HCT116 (cell line): ENCODE data around the gene LALBA. TPM values are rescaled to one million over a fixed set of nuclear protein-coding genes. Genes with fewer than 3 reads are reported as not detected.

Source experiments
- ATAC-seq: fragments of 200-7000 bp; cut with Tn5 transposase; 2 replicates; pipeline ENCODE4 v1.9.1; 2020; ENCODE audit warnings: mild to moderate bottlenecking, moderate library complexity
- BruUV-seq: library from RNA; stranded (reverse); fragments of 400-500 nt; replicated peaks from 2 replicates; lab custom pipeline; 2021; lab: Mats Ljungman, UMichigan
- CTCF ChIA-PET: fragments of 300-600 bp; sonication (Branson Sonifier 250); formaldehyde crosslinking; loops from one replicate; lab custom pipeline; 2021; ENCODE audit warnings: antibody characterized with exemption; lab: Charles Lee
- POLR2A ChIA-PET: fragments of 300-600, 350-600 bp; sonication (Branson Sonifier 250); formaldehyde crosslinking; loops from one replicate; lab custom pipeline; 2021; ENCODE audit warnings: antibody characterized with exemption; lab: Charles Lee
- RAD21 ChIA-PET, 2 experiments: fragments of 300-600 bp; sonication (Branson Sonifier 250); formaldehyde crosslinking; loops; one replicate each; lab custom pipeline; 2023; ENCODE audit warnings: low total read pairs in 2 of 2; ENCODE audit not compliant: uncharacterized antibody in 2 of 2, unreplicated experiment in 2 of 2, low non-redundant PET in 1 of 2; lab: Charles Lee
- DNase-seq: peaks from one replicate; pipeline ENCODE4 v3.0.0-alpha.2; 2010; ENCODE audit warnings: low read depth, low spot score
- H2AFZ ChIP-seq: fragments of 200-600 bp; shearing (Covaris generic), sonication (generic); 2 replicates; pipeline ENCODE4 v1.6.1; 2017; ENCODE audit warnings: low read depth, mixed run types, mixed read lengths, antibody characterized with exemption, low read length; ENCODE audit not compliant: poor library complexity, severe bottlenecking
- H3K27ac ChIP-seq: 2 replicates; pipeline ENCODE4 v1.5.1; 2012; ENCODE audit warnings: low read depth, low read length
- H3K27me3 ChIP-seq: fragments of 200-600 bp; sonication (generic); 2 replicates; pipeline ENCODE4 v1.6.1; 2016; ENCODE audit warnings: mixed run types, low read length, mixed read lengths; ENCODE audit not compliant: insufficient read depth
- H3K36me3 ChIP-seq, 2 experiments: fragments of 200-500 bp in 1 of 2; fragments of 200-600 bp in 1 of 2; sonication (Bioruptor generic) in 1 of 2; sonication (generic) in 1 of 2; 2 replicates each; pipeline versions ENCODE4 v1.5.1 to v1.6.1; 2014 to 2016; ENCODE audit warnings: low read length in 2 of 2, inconsistent platforms in 1 of 2, mixed read lengths in 1 of 2, mixed run types in 1 of 2; ENCODE audit not compliant: insufficient read depth in 2 of 2, control insufficient read depth in 1 of 2
- H3K4me1 ChIP-seq, 2 experiments: fragments of 200-600 bp in 1 of 2; sonication (generic) in 1 of 2; 2 replicates each; pipeline versions ENCODE4 v1.5.1 to v1.6.1; 2012 to 2017; ENCODE audit warnings: low read length in 2 of 2, inconsistent platforms in 1 of 2, mild to moderate bottlenecking in 1 of 2, mixed read lengths in 1 of 2, mixed run types in 1 of 2, moderate library complexity in 1 of 2; ENCODE audit not compliant: insufficient read depth in 2 of 2, control insufficient read depth in 1 of 2
- H3K4me2 ChIP-seq: fragments of 200-600 bp; sonication (generic); 2 replicates; pipeline ENCODE4 v1.6.1; 2017; ENCODE audit warnings: mixed run types, low read length, mixed read lengths
- H3K4me3 ChIP-seq, 2 experiments: fragments of 200-600 bp in 1 of 2; sonication (generic) in 1 of 2; replicated peaks in 1 of 2; 2 replicates each; pipeline ENCODE4 v1.5.1; 2011 to 2016; ENCODE audit warnings: low read length in 2 of 2, control low read depth in 1 of 2, low read depth in 1 of 2, mild to moderate bottlenecking in 1 of 2, mixed read lengths in 1 of 2, mixed run types in 1 of 2
- H3K79me2 ChIP-seq: fragments of 200-600 bp; sonication (generic); 2 replicates; pipeline ENCODE4 v1.6.1; 2017; ENCODE audit warnings: mild to moderate bottlenecking, mixed run types, low read length, moderate library complexity, mixed read lengths; ENCODE audit not compliant: insufficient read depth
- H3K9ac ChIP-seq: fragments of 200-600 bp; sonication (generic); 2 replicates; pipeline ENCODE4 v1.6.1; 2016; ENCODE audit warnings: low read length, mixed read lengths
- H3K9me2 ChIP-seq: fragments of 200-600 bp; sonication (generic), shearing (Covaris generic); 2 replicates; pipeline ENCODE4 v1.6.1; 2017; ENCODE audit warnings: mixed run types, mild to moderate bottlenecking, moderate library complexity; ENCODE audit not compliant: insufficient read depth
- H3K9me3 ChIP-seq, 2 experiments: fragments of 200-500 bp in 1 of 2; fragments of 200-600 bp in 1 of 2; sonication (Bioruptor generic) in 1 of 2; sonication (generic) in 1 of 2; 2 replicates each; pipeline ENCODE4 v1.6.1; 2014 to 2017; ENCODE audit warnings: low read length in 2 of 2, mixed read lengths in 2 of 2, inconsistent platforms in 1 of 2, low read depth in 1 of 2, mild to moderate bottlenecking in 1 of 2, mixed run types in 1 of 2, moderate library complexity in 1 of 2; ENCODE audit not compliant: control insufficient read depth in 1 of 2, insufficient read depth in 1 of 2
- H4K20me1 ChIP-seq: fragments of 200-600 bp; sonication (generic), shearing (Covaris generic); 2 replicates; pipeline ENCODE4 v1.6.1; 2017; ENCODE audit warnings: mixed run types, mild to moderate bottlenecking, moderate library complexity; ENCODE audit not compliant: insufficient read depth
- ATF3 ChIP-seq: IDR thresholded peaks from 2 replicates; pipeline ENCODE4 v1.6.1; 2012
- CBX3 ChIP-seq: IDR thresholded peaks from 2 replicates; pipeline ENCODE4 v1.6.1; 2012; ENCODE audit warnings: low read depth
- CEBPB ChIP-seq: IDR thresholded peaks from 2 replicates; pipeline ENCODE4 v1.6.1; 2012; ENCODE audit warnings: low read depth
- EGR1 ChIP-seq: IDR thresholded peaks from 2 replicates; pipeline ENCODE4 v1.6.1; 2012; ENCODE audit warnings: low read depth
- ELF1 ChIP-seq: IDR thresholded peaks from 2 replicates; pipeline ENCODE4 v1.6.1; 2012; ENCODE audit warnings: low read depth, borderline replicate concordance
- EZH2 ChIP-seq: fragments of 200-600 bp; sonication (generic); IDR thresholded peaks from 2 replicates; pipeline ENCODE4 v1.6.1; 2017; ENCODE audit warnings: antibody characterized with exemption, mixed run types
- EZH2phosphoT487 ChIP-seq: fragments of 200-600 bp; IDR thresholded peaks from 2 replicates; pipeline ENCODE4 v1.6.1; 2018; ENCODE audit warnings: antibody characterized with exemption, borderline replicate concordance
- FOSL1 ChIP-seq: IDR thresholded peaks from 2 replicates; pipeline ENCODE4 v1.6.1; 2012; ENCODE audit warnings: low read depth
- MAX ChIP-seq: IDR thresholded peaks from 2 replicates; pipeline ENCODE4 v1.6.1; 2012
- POLR2AphosphoS5 ChIP-seq: IDR thresholded peaks from 2 replicates; pipeline ENCODE4 v1.6.1; 2011; ENCODE audit warnings: mild to moderate bottlenecking, low read depth, low read length, moderate library complexity
- RAD21 ChIP-seq: IDR thresholded peaks from 2 replicates; pipeline ENCODE4 v1.6.1; 2012; ENCODE audit warnings: low read depth, mild to moderate bottlenecking
- REST ChIP-seq: IDR thresholded peaks from 2 replicates; pipeline ENCODE4 v1.6.1; 2012; ENCODE audit warnings: low read depth
- SIN3A ChIP-seq: IDR thresholded peaks from 2 replicates; pipeline ENCODE4 v1.6.1; 2012; ENCODE audit warnings: low read depth
- SP1 ChIP-seq: IDR thresholded peaks from 2 replicates; pipeline ENCODE4 v1.6.1; 2012; ENCODE audit warnings: low read depth
- TCF7L2 ChIP-seq: IDR thresholded peaks from 2 replicates; pipeline ENCODE4 v1.7.0; 2011; ENCODE audit warnings: borderline replicate concordance, inconsistent platforms; ENCODE audit not compliant: insufficient read depth, insufficient read length; ENCODE audit errors: extremely low read depth
- YY1 ChIP-seq: IDR thresholded peaks from 2 replicates; pipeline ENCODE4 v1.6.1; 2011; ENCODE audit warnings: low read length, low read depth, moderate library complexity, mild to moderate bottlenecking; ENCODE audit not compliant: insufficient replicate concordance; ENCODE audit errors: extremely low read depth
- ZFX ChIP-seq: fragments of 450-650 bp; IDR thresholded peaks from 2 replicates; pipeline ENCODE4 v1.6.1; 2017
- ZNF274 ChIP-seq: fragments of 200-500 bp; sonication (Bioruptor generic); IDR thresholded peaks from 2 replicates; pipeline ENCODE4 v1.6.1; 2014; ENCODE audit warnings: mild to moderate bottlenecking, low read depth, low read length, inconsistent platforms
- intact Hi-C: fragments of 100-400 bp; cut with micrococcal nuclease; formaldehyde crosslinking; loops from 2 replicates; pipeline ENCODE4 v1.10.0; 2022
- total RNA-seq: library from RNA; stranded (reverse); gene quantifications from one replicate; pipeline ENCODE4 v1.2.1, GENCODE V29; 2021; ENCODE audit not compliant: unreplicated experiment

The LALBA gene
- total RNA-seq, 1 experiment from 2014 or later = not detected

- TF ChIP-seq MAX (no peak), CEBPB (no peak)
- TF ChIP-seq, all 23 proteins: peak for 0
Observed at GRCh38 chr12:48567731-48568130, 2.1 kb downstream of the LALBA start (continued).

- CTCF ChIA-PET = no interaction called here
- DNase-seq (no peak), ATAC-seq (no peak)
- POLR2A ChIA-PET = no interaction called here
- H3K27ac ChIP-seq = no peak overlapping the region
- no peaks in the 10 kb centered on the region for H3K9me2 ChIP-seq
- no peaks in the 10 kb centered on the region for H3K9me3 ChIP-seq
- RAD21 ChIA-PET = no interaction called here
- TF ChIP-seq ELF1 (no peak), SP1 (no peak), TCF7L2 (no peak), SIN3A (no peak), FOSL1 (no peak), MAX (no peak), EGR1 (no peak)
- intact Hi-C loops = no loop called here
- no peak overlapping the region for H2AFZ ChIP-seq
- H4K20me1 ChIP-seq = no peaks in the 10 kb centered on the region
- H3K4me3 ChIP-seq = no peak overlapping the region
- 0 out of 2 replicates have a peak, but pooled peaks cover 7% of the 10 kb centered on the region for H3K27me3 ChIP-seq
- no peak overlapping the region for H3K9ac ChIP-seq
- H3K4me1 ChIP-seq = no peaks in the 10 kb centered on the region
- no peaks in the 10 kb centered on the region for H3K36me3 ChIP-seq
- no TSS peak for BruUV-seq
- no peaks in the 10 kb centered on the region for H3K79me2 ChIP-seq
- no peak overlapping the region for H3K4me2 ChIP-seq
Observed at GRCh38 chr12:48557919-48558318, 11.9 kb downstream of the LALBA start.

- no peak overlapping the region for H2AFZ ChIP-seq
- POLR2A ChIA-PET = no interaction called here
- H3K4me3 ChIP-seq = no peak overlapping the region
- DNase-seq = no peak
- BruUV-seq = no TSS peak
- H3K27ac ChIP-seq = no peak overlapping the region
- no peaks in the 10 kb centered on the region for H3K79me2 ChIP-seq
- TF ChIP-seq CEBPB (no peak), EZH2 (no peak), CBX3 (no peak), POLR2AphosphoS5 (no peak), RAD21 (no peak), ZNF274 (no peak), ATF3 (no peak), ZFX (no peak), YY1 (no peak), EZH2phosphoT487 (no peak), REST (no peak)
- no peak overlapping the region for H3K4me2 ChIP-seq
- no peaks in the 10 kb centered on the region for H3K27me3 ChIP-seq
- no peak for ATAC-seq
- no peaks in the 10 kb centered on the region for H3K9me3 ChIP-seq
- H4K20me1 ChIP-seq = no peaks in the 10 kb centered on the region
- H3K4me1 ChIP-seq = no peaks in the 10 kb centered on the region
- no peak overlapping the region for H3K9ac ChIP-seq
- RAD21 ChIA-PET = no interaction called here
- CTCF ChIA-PET = no interaction called here
- H3K9me2 ChIP-seq = no peaks in the 10 kb centered on the region
- intact Hi-C loops = no loop called here
- no peaks in the 10 kb centered on the region for H3K36me3 ChIP-seq
Observed at GRCh38 chr12:48556631-48557030, 13.2 kb downstream of the LALBA start.
